Small intestine (tissue), 7 donors: ENCODE results near the gene RAB4B. TPM values are rescaled to one million over a fixed set of nuclear protein-coding genes. Genes with fewer than 3 reads are reported as not detected.

ENCODE experiments used
- DNase-seq, 2 donors: peaks; one replicate each; pipeline versions ENCODE4 v3.0.0 to v3.0.0-alpha.2; 2013
- FAIRE-seq: peaks from 2 replicates; lab custom pipeline; 2012; peaks lifted over from hg19 to GRCh38; lab: Jason Lieb, UNC
- H3K27ac ChIP-seq, 3 donors: one replicate each; pipeline ENCODE4 v1.5.1; 2013; ENCODE audit warnings: low read length in 2 of 3, mild to moderate bottlenecking in 2 of 3, control low read depth in 1 of 3, inconsistent platforms in 1 of 3, low read depth in 1 of 3, moderate library complexity in 1 of 3
- H3K27me3 ChIP-seq, 3 donors: one replicate each; pipeline ENCODE4 v1.6.1; 2013; ENCODE audit warnings: low read length in 3 of 3, inconsistent platforms in 1 of 3; ENCODE audit not compliant: control insufficient read depth in 3 of 3, insufficient read depth in 3 of 3
- H3K36me3 ChIP-seq, 3 donors: one replicate each; pipeline ENCODE4 v1.6.1; 2013; ENCODE audit warnings: low read length in 3 of 3, inconsistent platforms in 1 of 3, low read depth in 1 of 3, mild to moderate bottlenecking in 1 of 3, moderate library complexity in 1 of 3; ENCODE audit not compliant: control insufficient read depth in 3 of 3, insufficient read depth in 2 of 3
- H3K4me1 ChIP-seq, 3 donors: one replicate each; pipeline ENCODE4 v1.6.1; 2013; ENCODE audit warnings: low read length in 2 of 3, inconsistent platforms in 1 of 3, low read depth in 1 of 3, mild to moderate bottlenecking in 1 of 3, moderate library complexity in 1 of 3; ENCODE audit not compliant: control insufficient read depth in 3 of 3, insufficient read depth in 2 of 3
- H3K4me3 ChIP-seq, 3 donors: one replicate each; pipeline ENCODE4 v1.5.1; 2013; ENCODE audit warnings: low read length in 3 of 3, control low read depth in 1 of 3, inconsistent platforms in 1 of 3, low read depth in 1 of 3, mild to moderate bottlenecking in 1 of 3, moderate library complexity in 1 of 3
- H3K9me3 ChIP-seq, 2 donors: one replicate each; pipeline ENCODE4 v1.6.1; 2013; ENCODE audit warnings: low read depth in 1 of 2, low read length in 1 of 2; ENCODE audit not compliant: control insufficient read depth in 2 of 2, insufficient read depth in 1 of 2
- WGBS, 3 donors: extraction: QIAGEN DNeasy Blood & Tissue Kit; methylation state at CpG; one replicate each; pipeline ENCODE4 v1.1.7; 2013; 5-methylcytosine and 5-hydroxymethylcytosine counted together
- polyA plus RNA-seq, 4 donors: library from polyadenylated mRNA; stranded (reverse) in 3 of 4; unstranded in 1 of 4; fragments of 200-250 nt in 3 of 4; fragments of 120-200 nt in 1 of 4; gene quantifications; one replicate each; pipeline versions ENCODE4 v1.2.1 to v1.2.3, GENCODE V29; 2013
- donor health status: healthy with polysubstance abuse.
- donor health status: control.
- donor health status: control.
- donor health status: Bipolar disorder and iron deficiency.
- donor health status: healthy.

RAB4B gene
- polyA plus RNA-seq, 4 donors = 20.1 to 48.1 (median 43.1) TPM

- Histone ChIP-seq H3K27me3 (no peaks in the 10 kb centered on the region), H3K4me3 (peak overlapping the region in 2 of 3 donors; percentile 77 to 98), H3K36me3 (peaks cover 0 to 69% (median 4%) of the 10 kb centered on the region in 3 donors), H3K27ac (peak overlapping the region in 2 of 3 donors; percentile 56 to 90), H3K9me3 (no peaks in the 10 kb centered on the region), H3K4me1 (peaks cover 27 to 77% (median 32%) of the 10 kb centered on the region in 3 donors)
- DNase-seq = no peak
- 39 to 44% (median 40%) methylated on average over 11 to 13 of the region's 13 CpGs for WGBS, 3 donors
- no peak for FAIRE-seq
Observed at GRCh38 chr19:40801426-40802299, 23.6 kb downstream of the RAB4B start.

GRCh38 chr19:40802300-40803169 lies 24.5 kb downstream of the RAB4B start:
- Histone ChIP-seq H3K27ac (peak overlapping the region; percentile 12 to 90 (median 56)), H3K27me3 (no peaks in the 10 kb centered on the region), H3K9me3 (no peaks in the 10 kb centered on the region), H3K36me3 (peaks cover 0 to 76% (median 4%) of the 10 kb centered on the region in 3 donors), H3K4me1 (peaks cover 27 to 81% (median 32%) of the 10 kb centered on the region in 3 donors), H3K4me3 (peak overlapping the region in 2 of 3 donors; percentile 2 to 13)
- 19 to 37% (median 22%) methylated on average over 10 to 11 of the region's 11 CpGs for WGBS, 3 donors
- peak in 1 of 2 donors; percentile 73 for DNase-seq
- no peak for FAIRE-seq

- H3K4me3 ChIP-seq = peak overlapping the region in 1 of 3 donors; percentile 5
- FAIRE-seq = no peak
- peaks cover 3 to 83% (median 4%) of the 10 kb centered on the region in 3 donors for H3K36me3 ChIP-seq
Observed at GRCh38 chr19:40803170-40803856, 25.3 kb downstream of the RAB4B start.

GRCh38 chr19:40803857-40804782 lies 26.1 kb downstream of the RAB4B start:
- no peak overlapping the region for H3K4me3 ChIP-seq
- no peak for FAIRE-seq
- WGBS, 3 donors = 43 to 54% (median 49%) methylated on average over 6 of the region's 6 CpGs
- H3K9me3 ChIP-seq = no peaks in the 10 kb centered on the region
- peaks cover 3 to 92% (median 4%) of the 10 kb centered on the region in 3 donors for H3K36me3 ChIP-seq
- H3K27ac ChIP-seq = peak overlapping the region; percentile 46 to 90 (median 56)
- peak; percentile 63 to 68 for DNase-seq
- peaks cover 27 to 73% (median 32%) of the 10 kb centered on the region in 3 donors for H3K4me1 ChIP-seq
- H3K27me3 ChIP-seq = no peaks in the 10 kb centered on the region

More at GRCh38 chr19:40803170-40803856, 25.3 kb downstream of the RAB4B start:
- WGBS, 3 donors = 33 to 39% (median 37%) methylated on average over 9 of the region's 9 CpGs
- peaks cover 27 to 74% (median 32%) of the 10 kb centered on the region in 3 donors for H3K4me1 ChIP-seq
- no peak for DNase-seq
- no peaks in the 10 kb centered on the region for H3K9me3 ChIP-seq
- peak overlapping the region; percentile 46 to 90 (median 56) for H3K27ac ChIP-seq
- H3K27me3 ChIP-seq = no peaks in the 10 kb centered on the region

- no peaks in the 10 kb centered on the region for H3K27me3 ChIP-seq
- H3K4me1 ChIP-seq = peaks cover 27 to 73% (median 32%) of the 10 kb centered on the region in 3 donors
- DNase-seq (peak in 1 of 2 donors; percentile 23), FAIRE-seq (no peak)
- 25 to 45% (median 34%) methylated on average over 7 of the region's 7 CpGs for WGBS, 3 donors
- no peaks in the 10 kb centered on the region for H3K9me3 ChIP-seq
- H3K36me3 ChIP-seq = peaks cover 3 to 98% (median 4%) of the 10 kb centered on the region in 3 donors
- H3K27ac ChIP-seq = peak overlapping the region in 2 of 3 donors; percentile 21 to 90
- H3K4me3 ChIP-seq = no peak overlapping the region
Observed at GRCh38 chr19:40804783-40805242, 26.8 kb downstream of the RAB4B start.

- H3K36me3 ChIP-seq = peaks cover 3 to 98% (median 4%) of the 10 kb centered on the region in 3 donors
- H3K4me3 ChIP-seq = no peak overlapping the region
- no peaks in the 10 kb centered on the region for H3K9me3 ChIP-seq
- peak in 1 of 2 donors; percentile 57 for DNase-seq
- H3K27ac ChIP-seq = peak overlapping the region; percentile 11 to 90 (median 21)
- H3K4me1 ChIP-seq = peaks cover 27 to 68% (median 36%) of the 10 kb centered on the region in 3 donors
- no peaks in the 10 kb centered on the region for H3K27me3 ChIP-seq
- FAIRE-seq = no peak
- WGBS, 3 donors = 19 to 41% (median 25%) methylated on average over 2 of the region's 2 CpGs
Observed at GRCh38 chr19:40805258-40805868, 27.3 kb downstream of the RAB4B start.
